HEK293 (cell line): Measurements from ENCODE around the gene SPIB.

Experiments used
- CTCF ChIA-PET: fragments of 350-600 bp; formaldehyde crosslinking; extraction: SDS; loops from one replicate; lab custom pipeline; 2021; ENCODE audit warnings: antibody characterized with exemption; lab: Yijun Ruan, JAX
- POLR2A ChIA-PET: fragments of 300-600 bp; formaldehyde crosslinking; extraction: SDS; loops from one replicate; lab custom pipeline; 2020; ENCODE audit warnings: antibody characterized with exemption, inconsistent platforms; lab: Yijun Ruan, JAX
- H3K27ac ChIP-seq: fragments of 200-500 bp; sonication (Bioruptor generic); 2 replicates; pipeline ENCODE4 v1.5.1; 2014; ENCODE audit warnings: low read depth, low read length, control low read depth, inconsistent platforms; ENCODE audit errors: extremely low read depth
- H3K36me3 ChIP-seq, 2 experiments: fragments of 200-500 bp in 1 of 2; sonication (Bioruptor generic) in 1 of 2; 1 replicate in 1 of 2; 2 replicates in 1 of 2; pipeline ENCODE4 v1.5.1; 2014 to 2017; ENCODE audit warnings: inconsistent platforms in 2 of 2, low read length in 2 of 2; ENCODE audit not compliant: control insufficient read depth in 2 of 2, insufficient read depth in 1 of 2
- H3K4me1 ChIP-seq: fragments of 200-500 bp; sonication (Bioruptor generic); 2 replicates; pipeline ENCODE4 v1.5.1; 2014; ENCODE audit warnings: mild to moderate bottlenecking, low read length, inconsistent platforms; ENCODE audit not compliant: control insufficient read depth, insufficient read depth
- H3K4me3 ChIP-seq: 2 replicates; pipeline ENCODE4 v1.5.1; 2011; ENCODE audit warnings: low read depth, mild to moderate bottlenecking, control low read depth, low read length, moderate library complexity
- H3K9me3 ChIP-seq: fragments of 200-500 bp; sonication (Bioruptor generic); 2 replicates; pipeline ENCODE4 v1.5.1; 2014; ENCODE audit warnings: low read depth, low read length, inconsistent platforms; ENCODE audit not compliant: control insufficient read depth, insufficient read depth
- EGR2 ChIP-seq: fragments of 450-650 bp; formaldehyde crosslinking; IDR thresholded peaks from 2 replicates; pipeline ENCODE4 v1.5.1; 2016; ENCODE audit warnings: low read depth, missing biosample characterization, missing genetic modification characterization
- GLI2 ChIP-seq: fragments of 450-650 bp; formaldehyde crosslinking; IDR thresholded peaks from 2 replicates; pipeline ENCODE4; 2017; ENCODE audit warnings: missing biosample characterization, missing genetic modification characterization, low read depth, borderline replicate concordance
- HOXA7 ChIP-seq: sonication (generic); formaldehyde crosslinking; IDR thresholded peaks from 2 replicates; pipeline ENCODE4 v1.8.1; 2022; ENCODE audit warnings: missing genetic modification reagents, borderline replicate concordance
- SP2 ChIP-seq: fragments of 450-650 bp; formaldehyde crosslinking; IDR thresholded peaks from 2 replicates; pipeline ENCODE4 v1.5.1; 2016; ENCODE audit warnings: missing biosample characterization, missing genetic modification characterization
- SP3 ChIP-seq: fragments of 450-650 bp; formaldehyde crosslinking; IDR thresholded peaks from 2 replicates; pipeline ENCODE4 v1.5.1; 2016; ENCODE audit warnings: missing biosample characterization, missing genetic modification characterization
- SP7 ChIP-seq: fragments of 450-650 bp; formaldehyde crosslinking; IDR thresholded peaks from 2 replicates; pipeline ENCODE4 v1.5.1; 2016; ENCODE audit warnings: missing biosample characterization, missing genetic modification characterization
- TCF7L2 ChIP-seq: IDR thresholded peaks from 2 replicates; pipeline ENCODE4 v1.6.1; 2011; ENCODE audit warnings: low read depth, mild to moderate bottlenecking, inconsistent platforms, low read length, moderate library complexity, borderline replicate concordance
- ZNF114 ChIP-seq: fragments of 450-650 bp; formaldehyde crosslinking; IDR thresholded peaks from 2 replicates; pipeline ENCODE4 v1.5.0; 2017; ENCODE audit warnings: missing biosample characterization, missing genetic modification characterization
- ZNF146 ChIP-seq: fragments of 450-650 bp; formaldehyde crosslinking; IDR thresholded peaks from 2 replicates; pipeline ENCODE4 v1.5.1; 2016; ENCODE audit warnings: missing biosample characterization, missing genetic modification characterization
- ZNF2 ChIP-seq: fragments of 450-650 bp; formaldehyde crosslinking; IDR thresholded peaks from 2 replicates; pipeline ENCODE4 v1.5.1; 2016; ENCODE audit warnings: missing biosample characterization, missing genetic modification characterization
- ZNF221 ChIP-seq: fragments of 450-650 bp; formaldehyde crosslinking; IDR thresholded peaks from 2 replicates; pipeline ENCODE4 v1.5.1; 2017; ENCODE audit warnings: missing biosample characterization, missing genetic modification characterization, borderline replicate concordance
- ZNF239 ChIP-seq: fragments of 450-650 bp; formaldehyde crosslinking; IDR thresholded peaks from 2 replicates; pipeline ENCODE4 v1.5.1; 2016; ENCODE audit warnings: missing biosample characterization, missing genetic modification characterization
- ZNF391 ChIP-seq: fragments of 450-650 bp; formaldehyde crosslinking; IDR thresholded peaks from 2 replicates; pipeline ENCODE4 v1.5.1; 2016; ENCODE audit warnings: low read depth, missing biosample characterization, missing genetic modification characterization, borderline replicate concordance
- ZNF48 ChIP-seq: fragments of 450-650 bp; formaldehyde crosslinking; IDR thresholded peaks from 2 replicates; pipeline ENCODE4 v1.5.1; 2016; ENCODE audit warnings: missing biosample characterization, missing genetic modification characterization
- ZNF510 ChIP-seq: fragments of 450-650 bp; formaldehyde crosslinking; IDR thresholded peaks from 2 replicates; pipeline ENCODE4 v1.5.1; 2018; ENCODE audit warnings: mild to moderate bottlenecking, missing genetic modification characterization, missing biosample characterization; ENCODE audit not compliant: insufficient replicate concordance
- ZNF514 ChIP-seq: fragments of 450-650 bp; formaldehyde crosslinking; IDR thresholded peaks from 2 replicates; pipeline ENCODE4 v1.5.1; 2016; ENCODE audit warnings: missing biosample characterization, missing genetic modification characterization
- ZNF544 ChIP-seq: fragments of 450-650 bp; formaldehyde crosslinking; IDR thresholded peaks from 2 replicates; pipeline ENCODE4 v1.5.0; 2017; ENCODE audit warnings: missing biosample characterization, missing genetic modification characterization
- ZNF549 ChIP-seq: fragments of 450-650 bp; IDR thresholded peaks from 2 replicates; pipeline ENCODE4 v1.5.1; 2018; ENCODE audit warnings: missing biosample characterization, missing genetic modification characterization, mild to moderate bottlenecking, inconsistent platforms, moderate library complexity
- ZNF561 ChIP-seq: fragments of 450-650 bp; IDR thresholded peaks from 2 replicates; pipeline ENCODE4 v1.5.1; 2018; ENCODE audit warnings: missing biosample characterization, missing genetic modification characterization, borderline replicate concordance
- ZNF600 ChIP-seq: fragments of 450-650 bp; formaldehyde crosslinking; IDR thresholded peaks from 2 replicates; pipeline ENCODE4 v1.5.1; 2016; ENCODE audit warnings: missing biosample characterization, missing genetic modification characterization
- ZNF623 ChIP-seq: fragments of 450-650 bp; formaldehyde crosslinking; IDR thresholded peaks from 2 replicates; pipeline ENCODE4 v1.5.1; 2016; ENCODE audit warnings: missing biosample characterization, missing genetic modification characterization
- ZNF670 ChIP-seq: fragments of 450-650 bp; formaldehyde crosslinking; IDR thresholded peaks from 2 replicates; pipeline ENCODE4 v1.5.1; 2016; ENCODE audit warnings: missing biosample characterization, missing genetic modification characterization, low read depth
- ZNF776 ChIP-seq: fragments of 450-650 bp; formaldehyde crosslinking; IDR thresholded peaks from 2 replicates; pipeline ENCODE4 v1.5.0; 2017; ENCODE audit warnings: missing biosample characterization, missing genetic modification characterization, borderline replicate concordance
- TF ChIP-seq, protein P1 (sequence below): fragments of 450-650 bp; formaldehyde crosslinking; IDR thresholded peaks from 2 replicates; pipeline ENCODE4 v1.5.1; 2016; ENCODE audit warnings: missing biosample characterization, missing genetic modification characterization
- TF ChIP-seq, protein P2 (sequence below): fragments of 450-650 bp; formaldehyde crosslinking; IDR thresholded peaks from 2 replicates; pipeline ENCODE4 v1.5.1; 2016; ENCODE audit warnings: missing biosample characterization, missing genetic modification characterization
- TF ChIP-seq, protein P3 (sequence below): fragments of 450-650 bp; formaldehyde crosslinking; IDR thresholded peaks from 2 replicates; pipeline ENCODE4 v1.5.1; 2016; ENCODE audit warnings: missing biosample characterization, missing genetic modification characterization
- TF ChIP-seq, protein P4 (sequence below): fragments of 450-650 bp; formaldehyde crosslinking; IDR thresholded peaks from 2 replicates; pipeline ENCODE4 v1.5.1; 2017; ENCODE audit warnings: missing biosample characterization, missing genetic modification characterization
- TF ChIP-seq, protein P5 (sequence below): IDR thresholded peaks from 2 replicates; pipeline ENCODE4 v1.6.1; 2011; ENCODE audit warnings: mild to moderate bottlenecking, low read depth, low read length, borderline replicate concordance

Gene SPIB

DNA sequence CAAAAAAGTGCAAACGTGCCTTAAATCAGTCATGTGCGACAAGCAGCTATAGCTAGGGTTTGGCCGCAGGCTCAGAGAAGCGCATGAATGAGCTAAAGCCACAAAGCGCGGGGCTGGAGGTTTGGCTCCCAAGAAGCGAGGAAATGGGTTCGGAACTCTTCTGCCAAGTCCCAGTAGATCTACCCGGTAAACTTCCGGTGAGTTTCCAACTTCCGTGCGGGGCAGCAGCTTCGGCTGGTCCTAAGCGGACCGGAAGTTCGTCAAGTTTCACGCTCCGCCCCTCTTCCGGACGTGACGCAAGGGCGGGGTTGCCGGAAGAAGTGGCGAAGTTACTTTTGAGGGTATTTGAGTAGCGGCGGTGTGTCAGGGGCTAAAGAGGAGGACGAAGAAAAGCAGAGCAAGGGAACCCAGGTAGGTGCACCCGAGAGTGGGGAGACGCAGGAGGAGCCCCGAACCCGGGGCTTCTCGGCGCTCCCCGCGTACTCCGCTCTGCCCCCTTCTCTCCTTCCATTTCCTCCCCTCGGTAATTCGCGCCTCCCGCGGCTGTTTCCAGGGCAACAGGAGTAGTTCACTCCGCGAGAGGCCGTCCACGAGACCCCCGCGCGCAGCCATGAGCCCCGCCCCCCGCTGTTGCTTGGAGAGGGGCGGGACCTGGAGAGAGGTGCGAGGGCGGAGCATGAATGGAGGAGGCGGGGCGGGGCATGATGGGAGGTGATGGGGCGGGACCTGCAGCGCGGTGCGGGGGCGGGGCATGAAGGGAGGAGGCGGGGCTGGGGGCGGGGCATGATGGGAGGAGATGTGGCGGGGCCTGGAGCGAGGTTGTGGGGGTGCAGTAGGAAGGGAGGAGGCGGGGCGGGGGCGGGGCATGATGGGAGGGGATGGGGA lies 42.3 kb upstream of the SPIB start, which contains the start of gene NR1H2 (continued):
- TF ChIP-seq, protein P1, sequence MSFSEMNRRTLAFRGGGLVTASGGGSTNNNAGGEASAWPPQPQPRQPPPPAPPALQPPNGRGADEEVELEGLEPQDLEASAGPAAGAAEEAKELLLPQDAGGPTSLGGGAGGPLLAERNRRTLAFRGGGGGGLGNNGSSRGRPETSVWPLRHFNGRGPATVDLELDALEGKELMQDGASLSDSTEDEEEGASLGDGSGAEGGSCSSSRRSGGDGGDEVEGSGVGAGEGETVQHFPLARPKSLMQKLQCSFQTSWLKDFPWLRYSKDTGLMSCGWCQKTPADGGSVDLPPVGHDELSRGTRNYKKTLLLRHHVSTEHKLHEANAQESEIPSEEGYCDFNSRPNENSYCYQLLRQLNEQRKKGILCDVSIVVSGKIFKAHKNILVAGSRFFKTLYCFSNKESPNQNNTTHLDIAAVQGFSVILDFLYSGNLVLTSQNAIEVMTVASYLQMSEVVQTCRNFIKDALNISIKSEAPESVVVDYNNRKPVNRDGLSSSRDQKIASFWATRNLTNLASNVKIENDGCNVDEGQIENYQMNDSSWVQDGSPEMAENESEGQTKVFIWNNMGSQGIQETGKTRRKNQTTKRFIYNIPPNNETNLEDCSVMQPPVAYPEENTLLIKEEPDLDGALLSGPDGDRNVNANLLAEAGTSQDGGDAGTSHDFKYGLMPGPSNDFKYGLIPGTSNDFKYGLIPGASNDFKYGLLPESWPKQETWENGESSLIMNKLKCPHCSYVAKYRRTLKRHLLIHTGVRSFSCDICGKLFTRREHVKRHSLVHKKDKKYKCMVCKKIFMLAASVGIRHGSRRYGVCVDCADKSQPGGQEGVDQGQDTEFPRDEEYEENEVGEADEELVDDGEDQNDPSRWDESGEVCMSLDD (tag by site-specific recombination): peak; percentile 59
- TF ChIP-seq ZNF561 (tag by site-specific recombination): peak; percentile 69; the same call in 1 of the 2 replicates
- 0 out of 2 replicates have a peak, but pooled peaks have one; percentile 24 for TF ChIP-seq ZNF600 (tag by site-specific recombination)
- no peak for TF ChIP-seq ZNF114 (tag by site-specific recombination)
- TF ChIP-seq ZNF221 (tag by site-specific recombination): no peak
- TF ChIP-seq ZNF2 (tag by site-specific recombination): peak; percentile 73; the same call in 1 of the 2 replicates
- no peak for TF ChIP-seq HOXA7 (CRISPR knock-in tag)
- TF ChIP-seq ZNF510: no peak
- TF ChIP-seq ZNF239 (tag by site-specific recombination): no peak
- TF ChIP-seq, protein P2, sequence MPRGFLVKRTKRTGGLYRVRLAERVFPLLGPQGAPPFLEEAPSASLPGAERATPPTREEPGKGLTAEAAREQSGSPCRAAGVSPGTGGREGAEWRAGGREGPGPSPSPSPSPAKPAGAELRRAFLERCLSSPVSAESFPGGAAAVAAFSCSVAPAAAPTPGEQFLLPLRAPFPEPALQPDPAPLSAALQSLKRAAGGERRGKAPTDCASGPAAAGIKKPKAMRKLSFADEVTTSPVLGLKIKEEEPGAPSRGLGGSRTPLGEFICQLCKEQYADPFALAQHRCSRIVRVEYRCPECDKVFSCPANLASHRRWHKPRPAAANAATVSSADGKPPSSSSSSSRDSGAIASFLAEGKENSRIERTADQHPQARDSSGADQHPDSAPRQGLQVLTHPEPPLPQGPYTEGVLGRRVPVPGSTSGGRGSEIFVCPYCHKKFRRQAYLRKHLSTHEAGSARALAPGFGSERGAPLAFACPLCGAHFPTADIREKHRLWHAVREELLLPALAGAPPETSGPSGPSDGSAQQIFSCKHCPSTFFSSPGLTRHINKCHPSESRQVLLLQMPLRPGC (tag by site-specific recombination): peak; percentile 57; the same call in 1 of the 2 replicates
- TF ChIP-seq ZNF514 (tag by site-specific recombination): no peak
- no peak for TF ChIP-seq GLI2 (tag by site-specific recombination)
- no peak for TF ChIP-seq ZNF776
- peak; percentile 22; the same call in 1 of the 2 replicates for TF ChIP-seq ZNF623 (tag by site-specific recombination)
- no peak for TF ChIP-seq ZNF670 (tag by site-specific recombination)
- TF ChIP-seq ZNF146: no peak
- TF ChIP-seq ZNF391: 0 out of 2 replicates have a peak, but pooled peaks have one; percentile 62

DNA sequence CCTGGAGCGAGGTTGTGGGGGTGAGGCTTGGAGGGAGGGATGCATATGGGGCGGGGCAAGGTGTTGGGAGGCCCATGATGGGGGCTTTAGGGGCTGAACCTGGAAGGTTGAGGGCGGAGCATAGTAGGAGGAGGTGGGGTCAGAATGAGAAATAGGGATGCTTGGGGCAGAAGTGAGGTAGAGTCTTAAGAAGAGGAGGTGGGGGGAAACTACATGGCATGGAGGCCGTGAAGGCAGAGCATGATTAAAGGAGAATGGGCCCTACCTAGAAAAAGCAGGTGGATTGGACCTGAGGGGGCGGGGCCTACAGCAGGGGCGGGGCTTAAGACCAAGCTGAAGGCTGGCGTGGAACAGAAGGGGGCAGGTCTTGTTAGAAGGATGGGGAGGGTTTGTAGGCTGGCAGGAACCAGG lies 41.7 kb upstream of the SPIB start:
- no peaks in the 10 kb centered on the region for H3K4me1 ChIP-seq
- no peak overlapping the region for H3K27ac ChIP-seq
- H3K4me3 ChIP-seq: peak overlapping the region; percentile 20
- ChIA-PET POLR2A (no interaction called here), CTCF (interaction anchor here (1.2 kb wide), 1 partner anchor 48 kb away, joined by 4 read pairs; the partner anchor contains the start of gene KCNC3)
- H3K36me3 ChIP-seq: peaks cover 7 to 47% of the 10 kb centered on the region in 2 experiments; a peak in 2 of 3 replicates
- H3K9me3 ChIP-seq: no peaks in the 10 kb centered on the region
- TF ChIP-seq ZNF48: no peak
- TF ChIP-seq, protein P3, sequence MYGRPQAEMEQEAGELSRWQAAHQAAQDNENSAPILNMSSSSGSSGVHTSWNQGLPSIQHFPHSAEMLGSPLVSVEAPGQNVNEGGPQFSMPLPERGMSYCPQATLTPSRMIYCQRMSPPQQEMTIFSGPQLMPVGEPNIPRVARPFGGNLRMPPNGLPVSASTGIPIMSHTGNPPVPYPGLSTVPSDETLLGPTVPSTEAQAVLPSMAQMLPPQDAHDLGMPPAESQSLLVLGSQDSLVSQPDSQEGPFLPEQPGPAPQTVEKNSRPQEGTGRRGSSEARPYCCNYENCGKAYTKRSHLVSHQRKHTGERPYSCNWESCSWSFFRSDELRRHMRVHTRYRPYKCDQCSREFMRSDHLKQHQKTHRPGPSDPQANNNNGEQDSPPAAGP: no peak
- no peak for TF ChIP-seq ZNF544
- TF ChIP-seq EGR2 (tag by site-specific recombination): 0 out of 2 replicates have a peak, but pooled peaks have one; percentile 19
- TF ChIP-seq SP7: no peak
- no peak for TF ChIP-seq ZNF549 (tag by site-specific recombination)
- TF ChIP-seq SP2 (tag by site-specific recombination): peak; percentile 46; the same call in 1 of the 2 replicates
- TF ChIP-seq, protein P4, sequence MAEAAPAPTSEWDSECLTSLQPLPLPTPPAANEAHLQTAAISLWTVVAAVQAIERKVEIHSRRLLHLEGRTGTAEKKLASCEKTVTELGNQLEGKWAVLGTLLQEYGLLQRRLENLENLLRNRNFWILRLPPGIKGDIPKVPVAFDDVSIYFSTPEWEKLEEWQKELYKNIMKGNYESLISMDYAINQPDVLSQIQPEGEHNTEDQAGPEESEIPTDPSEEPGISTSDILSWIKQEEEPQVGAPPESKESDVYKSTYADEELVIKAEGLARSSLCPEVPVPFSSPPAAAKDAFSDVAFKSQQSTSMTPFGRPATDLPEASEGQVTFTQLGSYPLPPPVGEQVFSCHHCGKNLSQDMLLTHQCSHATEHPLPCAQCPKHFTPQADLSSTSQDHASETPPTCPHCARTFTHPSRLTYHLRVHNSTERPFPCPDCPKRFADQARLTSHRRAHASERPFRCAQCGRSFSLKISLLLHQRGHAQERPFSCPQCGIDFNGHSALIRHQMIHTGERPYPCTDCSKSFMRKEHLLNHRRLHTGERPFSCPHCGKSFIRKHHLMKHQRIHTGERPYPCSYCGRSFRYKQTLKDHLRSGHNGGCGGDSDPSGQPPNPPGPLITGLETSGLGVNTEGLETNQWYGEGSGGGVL (tag by site-specific recombination): 0 out of 2 replicates have a peak, but pooled peaks have one; percentile 8
- no peak for TF ChIP-seq TCF7L2
- TF ChIP-seq, protein P5, sequence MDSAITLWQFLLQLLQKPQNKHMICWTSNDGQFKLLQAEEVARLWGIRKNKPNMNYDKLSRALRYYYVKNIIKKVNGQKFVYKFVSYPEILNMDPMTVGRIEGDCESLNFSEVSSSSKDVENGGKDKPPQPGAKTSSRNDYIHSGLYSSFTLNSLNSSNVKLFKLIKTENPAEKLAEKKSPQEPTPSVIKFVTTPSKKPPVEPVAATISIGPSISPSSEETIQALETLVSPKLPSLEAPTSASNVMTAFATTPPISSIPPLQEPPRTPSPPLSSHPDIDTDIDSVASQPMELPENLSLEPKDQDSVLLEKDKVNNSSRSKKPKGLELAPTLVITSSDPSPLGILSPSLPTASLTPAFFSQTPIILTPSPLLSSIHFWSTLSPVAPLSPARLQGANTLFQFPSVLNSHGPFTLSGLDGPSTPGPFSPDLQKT: no peak
- peak; percentile 47; the same call in 1 of the 2 replicates for TF ChIP-seq SP3 (tag by site-specific recombination)
